HCT116 (cell line): ENCODE data around the gene STMND1. TPM values are rescaled to one million over a fixed set of nuclear protein-coding genes. Genes with fewer than 3 reads are reported as not detected.

ENCODE experiments used
- ATAC-seq: fragments of 200-7000 bp; cut with Tn5 transposase; 2 replicates; pipeline ENCODE4 v1.9.1; 2020; ENCODE audit warnings: mild to moderate bottlenecking, moderate library complexity
- BruUV-seq: library from RNA; stranded (reverse); fragments of 400-500 nt; replicated peaks from 2 replicates; lab custom pipeline; 2021; lab: Mats Ljungman, UMichigan
- CTCF ChIA-PET: fragments of 300-600 bp; sonication (Branson Sonifier 250); formaldehyde crosslinking; loops from one replicate; lab custom pipeline; 2021; ENCODE audit warnings: antibody characterized with exemption; lab: Charles Lee
- POLR2A ChIA-PET: fragments of 300-600, 350-600 bp; sonication (Branson Sonifier 250); formaldehyde crosslinking; loops from one replicate; lab custom pipeline; 2021; ENCODE audit warnings: antibody characterized with exemption; lab: Charles Lee
- RAD21 ChIA-PET, 2 experiments: fragments of 300-600 bp; sonication (Branson Sonifier 250); formaldehyde crosslinking; loops; one replicate each; lab custom pipeline; 2023; ENCODE audit warnings: low total read pairs in 2 of 2; ENCODE audit not compliant: uncharacterized antibody in 2 of 2, unreplicated experiment in 2 of 2, low non-redundant PET in 1 of 2; lab: Charles Lee
- DNase-seq: peaks from one replicate; pipeline ENCODE4 v3.0.0-alpha.2; 2010; ENCODE audit warnings: low read depth, low spot score
- H2AFZ ChIP-seq: fragments of 200-600 bp; shearing (Covaris generic), sonication (generic); 2 replicates; pipeline ENCODE4 v1.6.1; 2017; ENCODE audit warnings: low read depth, mixed run types, mixed read lengths, antibody characterized with exemption, low read length; ENCODE audit not compliant: poor library complexity, severe bottlenecking
- H3K27ac ChIP-seq: 2 replicates; pipeline ENCODE4 v1.5.1; 2012; ENCODE audit warnings: low read depth, low read length
- H3K27me3 ChIP-seq: fragments of 200-600 bp; sonication (generic); 2 replicates; pipeline ENCODE4 v1.6.1; 2016; ENCODE audit warnings: mixed run types, low read length, mixed read lengths; ENCODE audit not compliant: insufficient read depth
- H3K36me3 ChIP-seq, 2 experiments: fragments of 200-500 bp in 1 of 2; fragments of 200-600 bp in 1 of 2; sonication (Bioruptor generic) in 1 of 2; sonication (generic) in 1 of 2; 2 replicates each; pipeline versions ENCODE4 v1.5.1 to v1.6.1; 2014 to 2016; ENCODE audit warnings: low read length in 2 of 2, inconsistent platforms in 1 of 2, mixed read lengths in 1 of 2, mixed run types in 1 of 2; ENCODE audit not compliant: insufficient read depth in 2 of 2, control insufficient read depth in 1 of 2
- H3K4me1 ChIP-seq, 2 experiments: fragments of 200-600 bp in 1 of 2; sonication (generic) in 1 of 2; 2 replicates each; pipeline versions ENCODE4 v1.5.1 to v1.6.1; 2012 to 2017; ENCODE audit warnings: low read length in 2 of 2, inconsistent platforms in 1 of 2, mild to moderate bottlenecking in 1 of 2, mixed read lengths in 1 of 2, mixed run types in 1 of 2, moderate library complexity in 1 of 2; ENCODE audit not compliant: insufficient read depth in 2 of 2, control insufficient read depth in 1 of 2
- H3K4me2 ChIP-seq: fragments of 200-600 bp; sonication (generic); 2 replicates; pipeline ENCODE4 v1.6.1; 2017; ENCODE audit warnings: mixed run types, low read length, mixed read lengths
- H3K4me3 ChIP-seq, 2 experiments: fragments of 200-600 bp in 1 of 2; sonication (generic) in 1 of 2; replicated peaks in 1 of 2; 2 replicates each; pipeline ENCODE4 v1.5.1; 2011 to 2016; ENCODE audit warnings: low read length in 2 of 2, control low read depth in 1 of 2, low read depth in 1 of 2, mild to moderate bottlenecking in 1 of 2, mixed read lengths in 1 of 2, mixed run types in 1 of 2
- H3K79me2 ChIP-seq: fragments of 200-600 bp; sonication (generic); 2 replicates; pipeline ENCODE4 v1.6.1; 2017; ENCODE audit warnings: mild to moderate bottlenecking, mixed run types, low read length, moderate library complexity, mixed read lengths; ENCODE audit not compliant: insufficient read depth
- H3K9ac ChIP-seq: fragments of 200-600 bp; sonication (generic); 2 replicates; pipeline ENCODE4 v1.6.1; 2016; ENCODE audit warnings: low read length, mixed read lengths
- H3K9me2 ChIP-seq: fragments of 200-600 bp; sonication (generic), shearing (Covaris generic); 2 replicates; pipeline ENCODE4 v1.6.1; 2017; ENCODE audit warnings: mixed run types, mild to moderate bottlenecking, moderate library complexity; ENCODE audit not compliant: insufficient read depth
- H3K9me3 ChIP-seq, 2 experiments: fragments of 200-500 bp in 1 of 2; fragments of 200-600 bp in 1 of 2; sonication (Bioruptor generic) in 1 of 2; sonication (generic) in 1 of 2; 2 replicates each; pipeline ENCODE4 v1.6.1; 2014 to 2017; ENCODE audit warnings: low read length in 2 of 2, mixed read lengths in 2 of 2, inconsistent platforms in 1 of 2, low read depth in 1 of 2, mild to moderate bottlenecking in 1 of 2, mixed run types in 1 of 2, moderate library complexity in 1 of 2; ENCODE audit not compliant: control insufficient read depth in 1 of 2, insufficient read depth in 1 of 2
- H4K20me1 ChIP-seq: fragments of 200-600 bp; sonication (generic), shearing (Covaris generic); 2 replicates; pipeline ENCODE4 v1.6.1; 2017; ENCODE audit warnings: mixed run types, mild to moderate bottlenecking, moderate library complexity; ENCODE audit not compliant: insufficient read depth
- ELF1 ChIP-seq: IDR thresholded peaks from 2 replicates; pipeline ENCODE4 v1.6.1; 2012; ENCODE audit warnings: low read depth, borderline replicate concordance
- EZH2 ChIP-seq: fragments of 200-600 bp; sonication (generic); IDR thresholded peaks from 2 replicates; pipeline ENCODE4 v1.6.1; 2017; ENCODE audit warnings: antibody characterized with exemption, mixed run types
- MAX ChIP-seq: IDR thresholded peaks from 2 replicates; pipeline ENCODE4 v1.6.1; 2012
- POLR2AphosphoS5 ChIP-seq: IDR thresholded peaks from 2 replicates; pipeline ENCODE4 v1.6.1; 2011; ENCODE audit warnings: mild to moderate bottlenecking, low read depth, low read length, moderate library complexity
- REST ChIP-seq: IDR thresholded peaks from 2 replicates; pipeline ENCODE4 v1.6.1; 2012; ENCODE audit warnings: low read depth
- ZNF274 ChIP-seq: fragments of 200-500 bp; sonication (Bioruptor generic); IDR thresholded peaks from 2 replicates; pipeline ENCODE4 v1.6.1; 2014; ENCODE audit warnings: mild to moderate bottlenecking, low read depth, low read length, inconsistent platforms
- intact Hi-C: fragments of 100-400 bp; cut with micrococcal nuclease; formaldehyde crosslinking; loops from 2 replicates; pipeline ENCODE4 v1.10.0; 2022
- total RNA-seq: library from RNA; stranded (reverse); gene quantifications from one replicate; pipeline ENCODE4 v1.2.1, GENCODE V29; 2021; ENCODE audit not compliant: unreplicated experiment

The STMND1 gene
- total RNA-seq, 1 experiment from 2014 or later = not detected

- RAD21 ChIA-PET = no interaction called here
- Histone ChIP-seq H3K9me2 (no peaks in the 10 kb centered on the region), H3K27me3 (no peaks in the 10 kb centered on the region), H3K79me2 (no peaks in the 10 kb centered on the region), H3K4me1 (no peaks in the 10 kb centered on the region), H3K36me3 (no peaks in the 10 kb centered on the region), H2AFZ (no peak overlapping the region), H3K4me3 (no peak overlapping the region), H3K9me3 (no peaks in the 10 kb centered on the region), H3K27ac (no peak overlapping the region), H4K20me1 (no peaks in the 10 kb centered on the region), H3K9ac (no peak overlapping the region), H3K4me2 (no peak overlapping the region)
- ATAC-seq (no peak), DNase-seq (no peak)
- CTCF ChIA-PET = no interaction called here
- intact Hi-C loops = no loop called here
- no TSS peak for BruUV-seq
- TF ChIP-seq EZH2 (no peak), MAX (peak; percentile 83), REST (no peak)
- POLR2A ChIA-PET = no interaction called here
Measured at GRCh38 chr6:17054647-17055046, 47.2 kb upstream of the STMND1 start.

GRCh38 chr6:17057322-17057721, 44.5 kb upstream of the STMND1 start:
- H3K9me3 ChIP-seq = no peaks in the 10 kb centered on the region
- ChIA-PET RAD21 (no interaction called here), CTCF (no interaction called here), POLR2A (no interaction called here)
- DNase-seq (no peak), ATAC-seq (no peak)
- no TSS peak for BruUV-seq
- H3K4me2 ChIP-seq = no peak overlapping the region
- no peaks in the 10 kb centered on the region for H3K79me2 ChIP-seq
- intact Hi-C loops = no loop called here
- H3K4me3 ChIP-seq = no peak overlapping the region
- no peaks in the 10 kb centered on the region for H3K9me2 ChIP-seq
- no peaks in the 10 kb centered on the region for H4K20me1 ChIP-seq
- no peak overlapping the region for H3K27ac ChIP-seq
- no peaks in the 10 kb centered on the region for H3K27me3 ChIP-seq
- no peaks in the 10 kb centered on the region for H3K4me1 ChIP-seq
- H3K36me3 ChIP-seq = no peaks in the 10 kb centered on the region
- TF ChIP-seq MAX (no peak), ZNF274 (no peak), ELF1 (no peak), POLR2AphosphoS5 (no peak)
- H2AFZ ChIP-seq = no peak overlapping the region
- no peak overlapping the region for H3K9ac ChIP-seq
